ENCODE data around the gene RBL2.

Gene RBL2

DNA sequence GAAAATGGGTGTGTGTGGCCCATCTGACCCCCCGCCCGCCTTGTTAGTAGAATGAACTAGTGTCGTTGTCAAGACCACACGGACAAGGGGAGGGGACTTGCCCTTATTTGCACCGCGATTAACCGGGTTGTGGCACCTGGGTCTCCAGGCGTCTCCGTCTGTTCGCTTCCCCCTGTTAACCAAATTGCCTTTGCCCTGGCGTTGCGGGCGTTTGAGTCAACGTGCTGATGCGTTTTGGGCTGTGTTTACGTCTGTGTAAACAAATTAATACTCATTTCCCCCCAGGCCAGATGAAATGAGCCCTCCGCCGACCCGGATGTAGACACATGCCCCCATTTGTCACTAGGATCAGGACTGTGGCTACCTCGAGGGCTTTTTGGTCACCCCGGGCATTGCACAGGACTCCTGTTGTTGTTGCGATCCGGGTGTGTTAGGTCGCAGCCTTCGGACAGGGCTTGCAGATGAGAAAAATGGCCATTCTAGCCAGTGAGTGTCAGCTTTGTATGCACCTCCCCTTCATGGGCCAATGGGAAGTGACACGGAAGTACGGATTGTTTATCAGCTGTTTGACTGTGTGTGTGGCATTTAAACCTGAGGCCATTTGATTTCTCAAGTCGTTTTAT is 906 bp downstream of the RBL2 start:
- H3K4me2 ChIP-seq (ENCODE audit: low read length) = peak overlapping the region; percentile 47
- no peak overlapping the region for H3K23ac ChIP-seq (ENCODE audit: low read length)
- H3K27me3 ChIP-seq (ENCODE audit: insufficient read depth, low read length, poor library complexity) = no peaks in the 10 kb centered on the region
- no peak overlapping the region for H4K5ac ChIP-seq (ENCODE audit: low read length)
- no peak overlapping the region for H2BK15ac ChIP-seq (replicated peaks; ENCODE audit: low read depth)
- H3K36me3 ChIP-seq (ENCODE audit: control insufficient read depth, insufficient read depth, low read length) = no peaks in the 10 kb centered on the region
- peak; percentile 90 for DNase-seq
- no peak overlapping the region for H2BK5ac ChIP-seq (ENCODE audit: low read length)
- H3K79me2 ChIP-seq (ENCODE audit: control insufficient read depth, insufficient read depth, low read length) = peaks cover 13% of the 10 kb centered on the region
- peak overlapping the region; percentile 63 for H3K4me3 ChIP-seq (ENCODE audit: low read length)
- no peak overlapping the region for H3K18ac ChIP-seq (ENCODE audit: low read length)
- no peak overlapping the region for H2BK120ac ChIP-seq (ENCODE audit: low read depth, low read length)
- H3K56ac ChIP-seq (ENCODE audit: low read length) = peak overlapping the region; percentile 97
- H3K9ac ChIP-seq (ENCODE audit: low read length) = peak overlapping the region; percentile 94
- H2AK5ac ChIP-seq (ENCODE audit: low read length) = no peak overlapping the region
- no peak overlapping the region for H3K4ac ChIP-seq (ENCODE audit: low read depth, low read length)
- H3K27ac ChIP-seq (ENCODE audit: low read depth, low read length) = peak overlapping the region; percentile 13
- H4K8ac ChIP-seq (ENCODE audit: low read depth, low read length) = no peak overlapping the region
- H3K79me1 ChIP-seq (ENCODE audit: low read length) = peaks cover 6% of the 10 kb centered on the region
- H3K4me1 ChIP-seq (ENCODE audit: control insufficient read depth, low read depth, low read length) = peaks cover 3% of the 10 kb centered on the region
- no CpG with 5 or more reads among the region's 28 CpGs for WGBS (ENCODE audit: extremely low coverage, insufficient coverage, low lambda C conversion rate)

DNA sequence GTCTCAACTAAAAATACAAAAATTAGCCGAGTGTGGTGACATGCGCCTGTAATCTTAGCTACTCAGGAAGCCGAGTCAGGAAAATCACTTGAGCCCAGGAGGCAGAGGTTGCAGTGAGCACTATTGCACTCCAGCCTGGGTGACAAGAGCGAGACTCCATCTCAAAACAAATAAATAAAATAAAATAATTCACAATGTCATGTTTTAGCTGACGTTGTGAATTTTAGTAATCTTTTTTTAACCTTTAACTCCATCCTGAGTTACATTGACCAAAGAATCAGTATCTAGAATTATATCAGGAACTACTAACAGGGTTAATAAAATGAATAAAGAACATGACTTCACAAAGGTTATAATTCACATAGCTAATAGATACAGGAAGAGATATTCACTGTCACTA is 5.9 kb downstream of the RBL2 start:
- DNase-seq = no peak
- no peak overlapping the region for H2BK120ac ChIP-seq (ENCODE audit: low read depth, low read length)
- no peaks in the 10 kb centered on the region for H3K27me3 ChIP-seq (ENCODE audit: insufficient read depth, low read length, poor library complexity)
- no peak overlapping the region for H4K5ac ChIP-seq (ENCODE audit: low read length)
- no peak overlapping the region for H3K18ac ChIP-seq (ENCODE audit: low read length)
- no peaks in the 10 kb centered on the region for H3K36me3 ChIP-seq (ENCODE audit: control insufficient read depth, insufficient read depth, low read length)
- H3K4ac ChIP-seq (ENCODE audit: low read depth, low read length) = no peak overlapping the region
- H2AK5ac ChIP-seq (ENCODE audit: low read length) = no peak overlapping the region
- H3K9ac ChIP-seq (ENCODE audit: low read length) = no peak overlapping the region
- no peak overlapping the region for H3K23ac ChIP-seq (ENCODE audit: low read length)
- H3K4me1 ChIP-seq (ENCODE audit: control insufficient read depth, low read depth, low read length) = no peaks in the 10 kb centered on the region
- no peak overlapping the region for H3K4me2 ChIP-seq (ENCODE audit: low read length)
- no peak overlapping the region for H2BK15ac ChIP-seq (replicated peaks; ENCODE audit: low read depth)
- no peak overlapping the region for H3K4me3 ChIP-seq (ENCODE audit: low read length)
- H3K79me1 ChIP-seq (ENCODE audit: low read length) = peaks cover 4% of the 10 kb centered on the region
- peaks cover 11% of the 10 kb centered on the region for H3K79me2 ChIP-seq (ENCODE audit: control insufficient read depth, insufficient read depth, low read length)
- no peak overlapping the region for H2BK5ac ChIP-seq (ENCODE audit: low read length)
- WGBS (ENCODE audit: extremely low coverage, insufficient coverage, low lambda C conversion rate) = no CpG with 5 or more reads among the region's 5 CpGs
- H4K8ac ChIP-seq (ENCODE audit: low read depth, low read length) = no peak overlapping the region
- H3K27ac ChIP-seq (ENCODE audit: low read depth, low read length) = no peak overlapping the region
- no peak overlapping the region for H3K56ac ChIP-seq (ENCODE audit: low read length)

DNA sequence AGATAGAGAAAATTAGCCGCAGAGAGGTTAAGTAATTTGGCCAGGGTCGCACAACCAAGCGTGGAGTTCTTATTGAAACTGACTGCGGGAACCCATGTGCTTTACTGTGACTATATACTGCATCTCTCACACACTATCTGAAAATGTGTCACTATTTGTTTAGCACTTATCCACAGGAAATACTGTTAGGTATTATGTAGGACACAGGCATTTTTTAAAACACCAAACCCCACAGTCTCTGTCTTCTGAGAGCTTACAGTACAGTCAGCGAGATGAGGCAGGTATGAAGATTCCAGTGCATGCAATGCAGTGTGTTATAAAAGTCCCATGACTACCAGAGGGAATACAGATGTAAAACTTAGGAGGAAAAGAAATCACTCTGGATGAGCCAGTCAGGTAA is 11.3 kb downstream of the RBL2 start:
- no CpG with 5 or more reads among the region's 5 CpGs for WGBS (ENCODE audit: extremely low coverage, insufficient coverage, low lambda C conversion rate)
- no peak overlapping the region for H4K5ac ChIP-seq (ENCODE audit: low read length)
- H3K4me3 ChIP-seq (ENCODE audit: low read length) = no peak overlapping the region
- DNase-seq = no peak
- H3K36me3 ChIP-seq (ENCODE audit: control insufficient read depth, insufficient read depth, low read length) = no peaks in the 10 kb centered on the region
- H2AK5ac ChIP-seq (ENCODE audit: low read length) = no peak overlapping the region
- H3K9ac ChIP-seq (ENCODE audit: low read length) = no peak overlapping the region
- no peak overlapping the region for H2BK120ac ChIP-seq (ENCODE audit: low read depth, low read length)
- no peak overlapping the region for H3K18ac ChIP-seq (ENCODE audit: low read length)
- no peak overlapping the region for H3K27ac ChIP-seq (ENCODE audit: low read depth, low read length)
- H3K4me2 ChIP-seq (ENCODE audit: low read length) = no peak overlapping the region
- H3K23ac ChIP-seq (ENCODE audit: low read length) = no peak overlapping the region
- H2BK15ac ChIP-seq (replicated peaks; ENCODE audit: low read depth) = no peak overlapping the region
- no peaks in the 10 kb centered on the region for H3K4me1 ChIP-seq (ENCODE audit: control insufficient read depth, low read depth, low read length)
- H3K79me1 ChIP-seq (ENCODE audit: low read length) = no peaks in the 10 kb centered on the region
- no peak overlapping the region for H3K4ac ChIP-seq (ENCODE audit: low read depth, low read length)
- no peaks in the 10 kb centered on the region for H3K79me2 ChIP-seq (ENCODE audit: control insufficient read depth, insufficient read depth, low read length)
- no peak overlapping the region for H4K8ac ChIP-seq (ENCODE audit: low read depth, low read length)
- no peak overlapping the region for H3K56ac ChIP-seq (ENCODE audit: low read length)
- no peak overlapping the region for H2BK5ac ChIP-seq (ENCODE audit: low read length)
- H3K27me3 ChIP-seq (ENCODE audit: insufficient read depth, low read length, poor library complexity) = no peaks in the 10 kb centered on the region

DNA sequence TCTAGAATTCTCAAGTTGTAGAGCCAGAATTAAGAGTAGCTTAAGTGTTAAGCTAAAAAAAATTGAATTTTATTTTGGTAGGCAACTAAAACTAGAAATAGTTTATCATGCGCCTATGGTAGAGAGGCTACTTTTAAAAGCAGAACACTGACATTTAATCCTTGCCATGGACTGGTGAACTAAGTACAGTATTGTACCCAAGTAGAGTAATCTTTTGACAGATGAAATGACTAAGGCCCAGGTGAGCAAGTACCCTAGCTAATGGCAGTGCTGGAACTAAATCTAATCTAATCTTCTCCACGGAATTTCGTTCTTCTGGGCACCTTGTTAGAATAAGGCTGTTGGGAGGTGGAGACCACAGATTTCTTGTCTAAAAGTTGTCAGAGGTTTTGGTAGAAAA is 11.8 kb downstream of the RBL2 start:
- H4K5ac ChIP-seq (ENCODE audit: low read length) = no peak overlapping the region
- H3K4me2 ChIP-seq (ENCODE audit: low read length) = no peak overlapping the region
- H3K79me2 ChIP-seq (ENCODE audit: control insufficient read depth, insufficient read depth, low read length) = no peaks in the 10 kb centered on the region
- H3K4ac ChIP-seq (ENCODE audit: low read depth, low read length) = no peak overlapping the region
- H2AK5ac ChIP-seq (ENCODE audit: low read length) = no peak overlapping the region
- no peaks in the 10 kb centered on the region for H3K4me1 ChIP-seq (ENCODE audit: control insufficient read depth, low read depth, low read length)
- H3K36me3 ChIP-seq (ENCODE audit: control insufficient read depth, insufficient read depth, low read length) = no peaks in the 10 kb centered on the region
- no peaks in the 10 kb centered on the region for H3K79me1 ChIP-seq (ENCODE audit: low read length)
- no peak overlapping the region for H3K9ac ChIP-seq (ENCODE audit: low read length)
- no peak overlapping the region for H3K18ac ChIP-seq (ENCODE audit: low read length)
- no peak overlapping the region for H3K56ac ChIP-seq (ENCODE audit: low read length)
- no peak overlapping the region for H2BK15ac ChIP-seq (replicated peaks; ENCODE audit: low read depth)
- H2BK120ac ChIP-seq (ENCODE audit: low read depth, low read length) = no peak overlapping the region
- no peak for DNase-seq
- no peak overlapping the region for H4K8ac ChIP-seq (ENCODE audit: low read depth, low read length)
- no peak overlapping the region for H3K4me3 ChIP-seq (ENCODE audit: low read length)
- no CpG with 5 or more reads among the region's 3 CpGs for WGBS (ENCODE audit: extremely low coverage, insufficient coverage, low lambda C conversion rate)
- H3K23ac ChIP-seq (ENCODE audit: low read length) = no peak overlapping the region
- no peaks in the 10 kb centered on the region for H3K27me3 ChIP-seq (ENCODE audit: insufficient read depth, low read length, poor library complexity)
- H2BK5ac ChIP-seq (ENCODE audit: low read length) = no peak overlapping the region
- H3K27ac ChIP-seq (ENCODE audit: low read depth, low read length) = no peak overlapping the region

DNA sequence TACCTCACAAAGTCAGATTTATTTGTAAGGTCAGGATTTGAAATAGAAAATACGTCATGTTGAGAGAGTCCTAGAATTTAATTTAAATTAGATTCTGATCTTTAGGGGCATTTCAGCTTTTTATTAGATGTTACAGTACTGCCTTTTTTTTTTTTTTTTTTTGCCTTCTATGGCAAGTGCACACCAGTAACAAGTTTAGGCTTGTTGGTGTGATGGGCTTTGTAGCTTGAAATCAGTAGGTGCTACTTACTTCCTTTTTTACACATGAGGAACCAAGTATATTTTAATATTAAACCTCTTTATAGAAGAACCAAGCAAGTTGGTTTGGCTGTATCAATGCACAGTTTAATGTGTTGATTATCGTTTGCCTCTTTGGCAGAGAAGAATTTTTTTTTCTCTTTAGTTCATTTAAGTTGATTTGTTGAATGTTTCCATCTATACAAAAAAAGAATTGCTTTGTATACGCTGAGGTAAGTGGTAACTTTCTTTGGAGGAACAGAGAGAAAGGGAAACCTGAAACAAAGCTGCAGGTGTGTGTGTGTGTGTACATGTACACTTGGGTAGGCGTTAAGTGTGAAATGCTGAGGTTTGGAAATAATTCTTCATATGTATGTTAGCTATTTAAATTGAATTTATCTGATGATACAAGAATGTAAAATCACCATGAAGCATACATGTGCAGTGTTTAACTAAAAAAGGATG is 15.7 kb downstream of the RBL2 start:
- no peak overlapping the region for H3K18ac ChIP-seq (ENCODE audit: low read length)
- no peak overlapping the region for H3K56ac ChIP-seq (ENCODE audit: low read length)
- H3K27me3 ChIP-seq (ENCODE audit: insufficient read depth, low read length, poor library complexity) = no peaks in the 10 kb centered on the region
- H2BK5ac ChIP-seq (ENCODE audit: low read length) = no peak overlapping the region
- no peaks in the 10 kb centered on the region for H3K36me3 ChIP-seq (ENCODE audit: control insufficient read depth, insufficient read depth, low read length)
- H3K4me2 ChIP-seq (ENCODE audit: low read length) = no peak overlapping the region
- no peak overlapping the region for H2AK5ac ChIP-seq (ENCODE audit: low read length)
- H3K23ac ChIP-seq (ENCODE audit: low read length) = no peak overlapping the region
- no peak overlapping the region for H3K4ac ChIP-seq (ENCODE audit: low read depth, low read length)
- no peak overlapping the region for H2BK15ac ChIP-seq (replicated peaks; ENCODE audit: low read depth)
- no peaks in the 10 kb centered on the region for H3K79me1 ChIP-seq (ENCODE audit: low read length)
- DNase-seq = no peak
- H3K27ac ChIP-seq (ENCODE audit: low read depth, low read length) = no peak overlapping the region
- no peaks in the 10 kb centered on the region for H3K4me1 ChIP-seq (ENCODE audit: control insufficient read depth, low read depth, low read length)
- no peak overlapping the region for H4K8ac ChIP-seq (ENCODE audit: low read depth, low read length)
- no CpG with 5 or more reads among the region's 4 CpGs for WGBS (ENCODE audit: extremely low coverage, insufficient coverage, low lambda C conversion rate)
- H2BK120ac ChIP-seq (ENCODE audit: low read depth, low read length) = no peak overlapping the region
- H3K79me2 ChIP-seq (ENCODE audit: control insufficient read depth, insufficient read depth, low read length) = no peaks in the 10 kb centered on the region
- H4K5ac ChIP-seq (ENCODE audit: low read length) = no peak overlapping the region
- no peak overlapping the region for H3K9ac ChIP-seq (ENCODE audit: low read length)
- H3K4me3 ChIP-seq (ENCODE audit: low read length) = no peak overlapping the region

DNA sequence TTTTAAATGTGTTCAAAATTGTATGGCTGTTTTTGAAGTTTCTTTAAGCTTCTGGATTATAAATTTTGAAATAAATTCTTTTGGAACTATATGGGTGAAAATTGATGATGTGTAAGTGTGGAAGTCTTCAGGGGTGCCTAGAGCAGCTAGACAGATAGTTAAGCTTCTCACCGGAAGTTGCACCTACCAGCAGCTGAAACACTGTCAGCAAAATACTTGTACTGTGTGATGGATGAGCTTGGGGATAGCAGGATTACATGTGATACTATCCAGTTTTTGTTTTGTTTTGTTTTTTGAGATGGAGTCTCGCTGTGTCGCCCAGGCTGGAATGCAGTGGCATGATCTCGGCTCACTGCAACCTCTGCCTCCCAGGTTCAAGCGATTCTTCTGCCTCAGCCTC is 19.7 kb downstream of the RBL2 start:
- no peak overlapping the region for H3K4ac ChIP-seq (ENCODE audit: low read depth, low read length)
- no peaks in the 10 kb centered on the region for H3K36me3 ChIP-seq (ENCODE audit: control insufficient read depth, insufficient read depth, low read length)
- no peak overlapping the region for H4K8ac ChIP-seq (ENCODE audit: low read depth, low read length)
- H3K79me2 ChIP-seq (ENCODE audit: control insufficient read depth, insufficient read depth, low read length) = no peaks in the 10 kb centered on the region
- no peak overlapping the region for H2BK120ac ChIP-seq (ENCODE audit: low read depth, low read length)
- no peak overlapping the region for H3K18ac ChIP-seq (ENCODE audit: low read length)
- no peak overlapping the region for H2AK5ac ChIP-seq (ENCODE audit: low read length)
- no peak overlapping the region for H3K4me3 ChIP-seq (ENCODE audit: low read length)
- no peak overlapping the region for H4K5ac ChIP-seq (ENCODE audit: low read length)
- DNase-seq = no peak
- no peak overlapping the region for H3K4me2 ChIP-seq (ENCODE audit: low read length)
- H3K27ac ChIP-seq (ENCODE audit: low read depth, low read length) = no peak overlapping the region
- no peak overlapping the region for H3K23ac ChIP-seq (ENCODE audit: low read length)
- H2BK15ac ChIP-seq (replicated peaks; ENCODE audit: low read depth) = no peak overlapping the region
- no peak overlapping the region for H2BK5ac ChIP-seq (ENCODE audit: low read length)
- no peak overlapping the region for H3K9ac ChIP-seq (ENCODE audit: low read length)
- H3K56ac ChIP-seq (ENCODE audit: low read length) = no peak overlapping the region
- peaks cover 2% of the 10 kb centered on the region for H3K4me1 ChIP-seq (ENCODE audit: control insufficient read depth, low read depth, low read length)
- no CpG with 5 or more reads among the region's 5 CpGs for WGBS (ENCODE audit: extremely low coverage, insufficient coverage, low lambda C conversion rate)
- no peaks in the 10 kb centered on the region for H3K79me1 ChIP-seq (ENCODE audit: low read length)
- H3K27me3 ChIP-seq (ENCODE audit: insufficient read depth, low read length, poor library complexity) = no peaks in the 10 kb centered on the region

All from mesendoderm (in vitro differentiated cells).